HG03060 (cell line): ENCODE data around the gene NAALADL2.
"Not testable (repeated sequence)": the region's sequence is repeated elsewhere in the genome, so short reads cannot be mapped to it uniquely, and the experiment has no call there.

ENCODE experiments used
- ATAC-seq: cut with Tn5 transposase; IDR thresholded peaks from one replicate; pipeline ENCODE4 v1.9.1; 2021; ENCODE audit warnings: low read depth, moderate number of reproducible peaks; ENCODE audit not compliant: unreplicated experiment

NAALADL2 gene

DNA sequence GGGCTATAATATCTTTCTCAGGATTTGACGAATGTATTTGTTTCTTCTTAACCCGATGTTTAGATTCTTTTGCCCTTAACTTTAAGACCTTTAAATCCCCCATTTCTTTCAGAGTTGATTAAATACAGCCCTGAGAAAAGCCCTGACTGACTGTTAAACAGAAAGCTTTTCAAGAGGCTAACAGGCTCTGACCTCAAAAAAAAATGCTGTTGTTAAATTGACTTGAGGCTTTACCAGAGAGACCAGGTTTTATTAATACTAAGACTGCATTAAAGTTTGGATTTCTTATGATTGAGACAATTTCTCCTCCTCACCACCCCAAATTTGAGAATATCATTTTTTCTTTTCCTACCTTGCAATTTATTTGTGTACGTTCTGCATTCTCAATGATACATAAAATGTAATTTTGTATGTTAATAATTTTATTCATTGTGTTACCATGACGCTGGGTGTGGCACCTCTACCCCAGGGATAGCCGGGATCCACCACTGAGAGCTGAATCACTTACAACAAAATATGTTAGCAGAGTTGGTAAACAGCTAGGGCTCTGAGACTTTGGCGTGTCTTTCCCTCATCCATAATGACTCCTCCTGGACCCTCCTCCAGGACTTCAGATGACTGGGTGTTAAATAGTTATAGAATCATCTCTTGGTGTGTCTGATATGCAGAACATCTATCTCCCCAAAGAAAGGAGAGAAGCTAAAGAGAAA is 753.5 kb downstream of the NAALADL2 start:
- ATAC-seq: no peak

DNA sequence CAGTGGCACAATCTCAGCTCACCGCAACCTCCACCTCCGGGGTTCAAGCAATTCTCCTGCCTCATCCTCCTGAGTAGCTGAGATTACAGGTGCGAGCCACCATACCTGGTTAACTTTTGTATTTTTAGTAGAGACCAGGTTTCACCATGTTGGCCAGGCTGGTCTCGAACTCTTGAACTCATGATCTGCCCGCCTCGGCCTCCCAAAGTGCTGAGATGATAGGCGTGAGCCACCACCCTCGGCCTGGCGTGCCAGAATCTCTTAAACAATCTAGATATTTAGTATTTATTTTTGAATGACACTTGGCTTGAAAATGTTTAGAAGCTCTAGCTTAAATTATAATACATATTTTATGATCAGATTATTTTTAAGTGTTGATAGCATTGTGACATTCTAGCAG is 755.0 kb downstream of the NAALADL2 start:
- ATAC-seq: not testable (repeated sequence)

DNA sequence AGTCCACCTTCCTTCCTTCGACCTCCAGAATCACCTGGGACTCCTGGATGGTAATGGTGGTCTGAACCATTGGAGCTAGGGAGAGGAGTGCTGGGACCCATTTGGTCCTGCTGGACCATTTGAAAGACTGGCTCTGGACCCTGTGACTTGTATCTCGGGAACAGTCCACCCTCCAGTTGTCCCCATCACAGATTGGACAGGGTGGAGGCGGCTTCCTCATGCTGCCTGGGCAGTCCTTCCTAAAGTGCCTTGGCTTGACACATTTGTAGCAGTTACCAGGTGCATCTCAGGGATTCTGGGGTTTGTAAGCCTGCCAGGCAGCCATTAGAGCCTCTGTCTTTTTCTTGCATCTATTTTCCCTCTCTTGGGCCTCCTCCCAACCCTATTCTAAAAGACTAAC is 758.1 kb downstream of the NAALADL2 start:
- ATAC-seq: no peak

DNA sequence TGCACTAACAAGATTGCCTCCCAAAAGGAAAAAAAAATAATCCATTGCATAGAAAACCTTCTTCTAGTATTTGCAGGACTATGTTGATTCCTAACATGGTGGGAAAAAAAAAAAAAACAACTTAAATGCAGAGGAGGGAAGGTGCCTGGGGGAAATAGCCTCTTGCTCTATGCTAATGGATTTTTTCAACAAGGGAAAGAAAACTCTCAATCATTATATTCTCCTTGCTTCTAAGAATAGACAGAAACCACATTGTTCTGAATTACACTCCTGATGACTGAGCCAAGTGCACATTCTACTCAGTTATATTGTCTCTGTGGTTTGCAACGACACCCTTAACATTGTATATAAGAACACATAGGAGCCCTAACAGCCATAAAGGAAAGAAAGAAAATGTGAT is 760.2 kb downstream of the NAALADL2 start:
- ATAC-seq: no peak

DNA sequence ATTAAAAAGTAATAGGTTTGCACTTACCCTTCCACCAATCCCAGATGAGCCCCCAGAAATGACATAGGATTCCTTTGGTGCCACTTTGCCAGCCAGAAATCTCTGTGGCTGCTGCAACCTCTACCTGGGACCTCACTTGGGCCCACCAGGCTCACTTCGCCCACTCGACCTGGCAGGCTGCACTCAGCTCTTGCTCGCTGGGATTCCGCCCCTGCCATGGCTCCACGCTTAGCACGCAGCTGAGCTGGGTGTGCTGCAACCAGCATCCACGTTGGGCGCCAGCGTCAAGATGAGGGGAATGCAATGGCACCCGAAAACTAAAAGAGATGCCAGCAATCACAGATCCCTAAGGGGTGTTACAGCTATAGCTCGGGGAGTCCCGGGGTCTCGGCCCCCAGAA is 761.0 kb downstream of the NAALADL2 start:
- no peak for ATAC-seq

DNA sequence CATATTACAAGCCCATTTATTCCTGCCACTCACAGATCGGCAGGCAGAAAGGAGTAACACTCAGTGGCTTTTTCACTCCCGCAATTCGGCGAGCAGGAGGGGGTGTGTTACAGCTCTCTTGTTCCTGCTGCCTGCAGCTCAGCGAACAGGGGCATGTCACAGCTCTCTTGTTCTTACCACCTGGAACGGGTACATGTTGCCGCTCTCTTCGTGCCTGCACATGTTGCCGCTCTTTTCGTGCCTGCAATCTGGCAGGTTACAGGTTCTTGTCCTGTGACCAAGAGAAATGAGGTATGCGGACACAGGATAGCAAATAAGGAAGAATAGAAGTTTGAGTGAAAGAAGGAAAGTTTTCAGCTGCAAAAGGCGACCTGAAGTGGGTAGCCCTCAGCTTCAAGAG is 761.4 kb downstream of the NAALADL2 start:
- no peak for ATAC-seq

DNA sequence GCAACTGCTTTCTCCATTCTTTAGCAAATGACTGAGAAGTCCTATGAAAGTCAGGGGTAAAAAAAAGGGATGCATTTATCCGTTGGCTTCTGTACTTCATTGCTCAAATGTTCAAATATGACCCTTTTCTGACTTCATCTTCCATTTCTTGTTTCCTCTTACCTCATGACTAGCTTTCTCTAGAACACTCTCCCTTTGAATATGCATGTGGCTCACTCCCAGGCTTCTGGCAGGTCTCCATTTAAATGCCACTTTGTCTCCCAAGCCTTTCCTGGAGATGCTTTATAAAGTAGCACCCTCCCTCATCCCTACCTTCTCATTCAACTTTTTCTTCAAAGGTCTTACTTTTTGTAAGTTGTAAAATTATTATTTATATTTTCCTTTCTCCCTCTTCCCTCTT is 781.8 kb downstream of the NAALADL2 start:
- ATAC-seq: no peak

DNA sequence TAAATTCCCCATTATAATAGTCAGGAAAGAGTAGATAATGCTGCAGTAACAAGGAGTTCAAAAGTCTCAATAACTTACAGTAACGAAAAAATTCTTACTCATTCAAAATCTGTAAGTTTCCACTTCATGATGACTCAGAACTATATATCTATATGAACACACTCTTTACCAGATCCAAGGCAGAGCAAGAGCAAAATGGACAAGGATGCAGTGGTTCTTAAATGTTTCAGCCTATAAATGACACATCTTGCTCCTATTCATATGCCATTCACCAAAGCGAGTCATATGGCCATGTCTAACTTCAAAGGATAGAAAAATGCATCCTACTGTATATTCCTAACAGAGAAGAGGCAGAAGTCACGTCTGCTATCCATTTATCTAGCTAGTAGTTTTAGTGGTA is 787.7 kb downstream of the NAALADL2 start:
- no peak for ATAC-seq

DNA sequence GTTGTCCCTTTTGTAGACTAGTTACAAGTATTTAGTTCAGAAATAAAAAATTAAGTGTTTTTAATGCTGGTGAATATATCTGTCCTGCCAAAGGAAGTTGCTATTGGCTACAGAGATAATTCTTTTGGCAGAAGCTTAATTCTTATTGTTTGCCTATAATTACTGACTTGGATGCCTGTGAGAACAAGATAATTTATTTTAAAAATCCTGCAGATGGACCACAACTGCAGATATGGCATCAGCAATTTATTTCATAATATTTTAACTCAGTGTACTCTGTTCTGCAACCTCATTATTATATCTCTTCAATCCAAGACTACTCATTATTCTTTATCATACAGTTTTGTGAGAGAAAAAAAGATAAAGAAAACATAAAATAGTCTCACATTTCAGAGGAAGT is 789.8 kb downstream of the NAALADL2 start:
- ATAC-seq: no peak

DNA sequence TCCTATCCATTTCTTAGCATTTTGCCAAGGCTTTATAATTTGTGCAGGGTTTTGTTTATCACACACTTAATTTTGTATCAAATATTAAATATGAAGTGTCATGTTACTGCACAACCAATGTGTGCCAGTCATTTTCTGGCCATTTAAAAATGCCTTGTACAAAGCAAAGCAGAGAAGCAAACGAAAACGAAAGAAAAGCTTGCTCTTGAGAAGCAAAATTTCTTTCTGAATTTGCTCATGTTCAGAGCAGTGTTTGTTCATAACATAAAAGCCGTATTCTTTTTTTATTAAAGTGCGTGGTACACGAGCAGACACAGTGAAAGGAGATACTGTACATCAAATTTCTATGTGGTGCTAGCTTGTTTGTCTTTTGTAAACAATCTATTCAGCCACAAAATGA is 792.6 kb downstream of the NAALADL2 start:
- no peak for ATAC-seq

DNA sequence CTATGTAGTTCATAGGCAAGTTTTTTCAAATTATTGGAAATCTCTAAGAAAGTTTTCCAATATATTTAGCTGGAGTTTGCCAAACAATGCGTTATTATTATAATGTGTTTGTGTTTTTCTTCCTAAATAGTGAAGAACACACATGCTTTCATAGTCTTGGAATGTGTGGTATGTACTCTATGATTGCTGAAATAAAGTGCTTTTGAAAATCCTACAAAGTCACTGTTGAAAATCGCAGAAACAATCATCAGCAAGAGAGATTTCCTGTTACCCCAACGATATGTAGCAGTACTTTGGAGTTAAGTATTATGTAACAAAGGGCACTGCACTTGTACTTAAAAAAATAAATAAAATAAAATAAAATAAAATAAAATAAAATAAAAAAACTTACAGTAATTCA is 796.2 kb downstream of the NAALADL2 start:
- ATAC-seq: no peak

DNA sequence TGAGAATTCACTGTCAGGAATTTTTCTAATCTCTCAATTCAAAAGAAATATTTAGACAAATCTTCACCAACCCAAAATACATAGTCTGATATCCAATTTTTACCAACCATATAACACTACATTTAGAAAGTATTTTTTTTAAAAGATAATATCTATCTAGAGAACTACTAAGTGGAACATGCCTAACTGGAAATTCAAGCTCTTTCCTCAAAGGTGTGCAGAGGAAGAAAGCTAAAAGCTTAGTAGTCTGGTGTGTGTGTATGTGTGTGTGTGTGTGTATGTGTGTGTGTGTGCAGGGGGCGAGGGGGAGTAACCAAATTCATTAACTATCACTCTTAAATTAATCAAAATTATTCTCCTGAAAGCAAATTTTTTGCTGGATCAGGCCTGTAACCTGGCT is 797.3 kb downstream of the NAALADL2 start:
- ATAC-seq: no peak

DNA sequence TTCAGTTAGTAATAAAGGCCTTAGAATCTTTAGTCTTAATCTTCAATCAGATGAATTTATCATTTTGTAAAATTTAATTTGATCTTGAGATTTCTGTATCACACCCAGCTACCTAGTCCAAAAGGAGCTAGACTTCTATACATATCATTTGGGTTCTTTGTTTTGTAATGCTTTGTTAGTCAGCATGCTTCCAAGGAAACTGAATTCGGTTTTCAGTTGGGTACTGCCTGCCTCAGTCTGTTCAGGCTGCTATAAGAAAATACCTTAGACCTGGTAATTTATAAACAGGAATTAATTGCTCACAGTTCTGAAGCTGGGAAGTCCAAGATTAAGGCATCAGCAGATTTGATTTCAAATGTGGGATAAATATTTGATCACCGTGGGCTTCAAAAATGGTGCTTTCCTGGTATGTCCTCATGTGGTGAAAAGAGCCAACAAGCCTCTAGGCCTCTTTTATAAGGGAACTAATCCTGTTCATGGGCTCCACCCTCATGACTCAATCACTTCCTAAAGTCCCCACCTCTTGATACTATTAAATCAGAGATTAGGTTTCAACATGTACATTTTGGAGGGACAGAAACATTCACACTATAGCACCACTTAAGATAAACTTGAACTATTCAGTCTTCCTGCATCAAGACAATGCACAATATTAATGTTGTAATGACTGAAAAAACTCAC is 800.7 kb downstream of the NAALADL2 start:
- no peak for ATAC-seq

DNA sequence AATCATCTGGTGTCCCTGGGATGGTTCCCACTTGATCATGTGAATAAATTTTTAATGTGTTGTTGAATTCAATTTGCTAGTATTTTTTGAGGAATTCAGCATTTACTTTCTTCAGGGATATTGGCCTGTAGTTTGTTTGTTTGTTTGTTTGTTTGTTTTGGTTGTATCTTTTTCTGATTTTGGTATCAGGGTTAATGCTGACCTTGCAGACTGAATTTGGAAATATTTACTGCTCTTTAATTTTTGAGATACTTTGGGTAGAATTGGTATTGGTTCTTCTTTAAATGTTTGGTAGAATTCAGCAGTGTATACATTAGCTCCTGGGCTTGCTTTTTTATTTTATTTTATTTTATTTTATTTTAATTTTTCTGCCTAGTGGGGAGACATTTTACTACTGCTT is 803.7 kb downstream of the NAALADL2 start:
- ATAC-seq: no peak

DNA sequence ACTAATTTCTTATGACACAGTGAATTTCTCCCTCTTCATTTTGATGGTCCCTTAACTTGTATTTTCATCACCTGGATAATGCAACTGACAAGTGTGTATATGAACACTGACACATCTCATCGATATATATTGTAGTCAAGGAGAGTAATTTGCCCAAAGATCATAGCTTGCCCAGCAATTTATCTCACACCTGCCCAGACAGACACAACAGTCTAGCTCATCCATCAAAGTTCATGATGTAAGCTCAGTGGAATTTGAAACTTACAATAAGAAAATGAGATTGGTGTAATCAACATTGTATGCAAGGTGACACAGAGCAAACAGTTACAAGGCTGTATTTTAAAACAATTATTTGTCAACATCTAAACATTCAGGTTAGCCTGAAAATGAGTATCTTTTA is 805.8 kb downstream of the NAALADL2 start:
- ATAC-seq: no peak

DNA sequence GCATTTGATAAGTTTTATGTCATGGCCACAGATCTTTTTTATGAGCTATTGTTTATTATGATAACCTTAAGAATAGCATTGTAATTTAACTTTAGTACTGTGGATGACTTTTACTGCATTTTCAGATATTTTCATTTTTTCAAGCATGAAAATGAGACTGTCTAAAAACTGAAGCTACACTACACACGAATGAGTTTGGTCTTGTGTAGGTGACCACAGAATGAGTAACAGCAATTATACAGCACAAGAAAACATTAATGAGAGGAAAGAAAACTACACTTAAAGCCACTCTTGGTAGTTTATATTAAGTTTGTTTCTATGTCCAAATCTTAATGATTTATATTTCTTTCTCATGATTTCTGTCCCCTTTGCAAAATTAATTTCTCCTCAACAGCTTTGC is 809.2 kb downstream of the NAALADL2 start:
- no peak for ATAC-seq

DNA sequence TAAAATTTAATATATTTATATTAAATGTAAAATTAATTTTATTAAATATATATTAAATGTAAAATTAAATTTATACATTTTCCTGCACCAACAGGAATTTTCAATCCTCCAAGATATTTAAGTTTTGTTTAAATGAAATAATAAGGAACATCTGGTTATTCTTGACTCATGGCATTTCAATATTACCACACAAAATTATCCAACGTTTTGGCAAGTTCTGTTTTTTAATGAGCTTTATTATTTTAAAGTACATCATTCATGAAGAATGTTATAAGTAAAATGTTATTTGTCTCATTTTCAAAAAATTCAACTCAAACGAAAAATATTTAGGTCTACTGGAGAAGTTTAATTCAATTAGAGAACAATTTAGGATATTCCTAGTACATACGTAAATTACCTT is 811.4 kb downstream of the NAALADL2 start:
- ATAC-seq: no peak

DNA sequence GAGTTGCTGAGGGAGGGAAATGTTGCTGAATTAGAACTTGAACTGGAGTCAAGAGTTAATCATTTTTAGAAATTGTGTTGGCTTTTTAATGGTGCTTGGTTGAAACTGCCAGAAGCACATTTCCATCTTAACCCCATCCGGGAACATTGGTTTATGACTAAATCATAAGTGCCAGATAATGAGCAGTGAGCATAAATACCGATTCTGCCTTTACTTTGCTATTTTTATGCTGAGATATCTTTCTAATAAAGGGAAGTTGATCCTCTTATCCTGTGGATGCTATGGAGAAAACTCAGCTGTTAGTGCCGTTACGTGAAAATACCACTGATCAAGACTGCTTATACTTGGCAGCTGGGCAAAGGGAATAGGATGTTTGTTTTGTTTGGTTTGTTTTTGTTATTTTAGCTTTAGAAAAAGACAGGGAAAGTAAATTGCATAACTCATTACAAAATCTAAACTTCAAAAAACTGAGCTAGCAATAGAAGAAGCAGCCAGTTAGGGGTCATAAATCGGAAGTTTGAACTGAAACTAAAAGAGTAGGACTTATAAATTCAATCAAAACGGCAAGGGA is 813.1 kb downstream of the NAALADL2 start:
- no peak for ATAC-seq

DNA sequence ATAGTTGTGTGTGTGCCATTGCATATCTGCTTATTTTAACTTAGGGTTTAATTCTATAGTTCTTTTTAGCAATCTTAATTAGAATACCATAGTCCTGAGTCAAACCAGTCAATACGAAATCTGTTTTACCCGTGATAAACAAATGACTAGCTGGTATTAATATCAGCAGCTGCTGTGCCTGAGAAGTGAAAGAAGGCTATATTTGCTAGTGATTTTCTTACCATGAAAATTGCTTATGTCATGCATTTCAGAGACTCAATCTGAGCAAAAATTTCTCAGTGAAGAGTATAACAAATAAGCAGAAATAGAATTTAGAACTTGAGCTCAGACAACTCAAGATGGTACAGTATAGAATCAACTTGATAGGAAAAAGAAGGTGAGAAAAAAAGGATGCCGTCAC is 820.4 kb downstream of the NAALADL2 start:
- ATAC-seq: no peak

DNA sequence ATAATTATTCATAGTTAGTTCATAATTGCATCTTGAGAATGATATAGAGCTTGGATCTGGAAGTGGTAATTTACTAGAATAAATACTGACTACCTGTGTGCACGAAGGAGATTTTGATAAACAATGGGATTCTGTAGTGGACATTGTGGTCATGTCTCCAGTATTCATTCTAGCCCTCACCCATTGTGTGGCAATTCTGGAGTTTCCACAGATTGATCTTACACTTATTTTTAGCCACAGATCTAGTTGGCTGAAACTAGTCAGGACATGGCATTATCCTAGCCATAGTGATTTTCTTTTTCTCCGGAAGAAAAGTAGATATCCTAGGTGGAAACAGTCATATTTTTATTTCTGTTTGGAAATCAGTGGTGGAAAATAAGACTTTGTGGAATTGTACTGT is 833.1 kb downstream of the NAALADL2 start:
- ATAC-seq: no peak

DNA sequence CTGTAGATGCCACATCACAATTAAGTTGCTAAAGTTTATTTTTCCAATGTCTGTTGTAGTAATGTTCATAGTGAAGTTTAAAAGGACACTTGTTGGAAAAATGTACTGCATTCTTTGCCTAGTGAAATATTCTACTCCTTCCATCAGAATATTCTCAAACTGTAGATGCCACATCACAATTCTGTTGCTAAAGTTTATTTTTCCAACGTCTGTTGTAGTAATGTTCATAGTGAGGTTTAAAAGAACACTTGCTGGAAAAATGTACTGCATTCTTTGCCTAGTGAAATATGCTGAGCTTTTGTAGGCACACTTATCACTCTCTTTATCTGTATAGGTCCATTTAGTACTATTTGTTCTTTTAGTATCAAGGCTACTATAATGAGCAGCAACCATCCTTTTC is 836.1 kb downstream of the NAALADL2 start:
- no peak for ATAC-seq

DNA sequence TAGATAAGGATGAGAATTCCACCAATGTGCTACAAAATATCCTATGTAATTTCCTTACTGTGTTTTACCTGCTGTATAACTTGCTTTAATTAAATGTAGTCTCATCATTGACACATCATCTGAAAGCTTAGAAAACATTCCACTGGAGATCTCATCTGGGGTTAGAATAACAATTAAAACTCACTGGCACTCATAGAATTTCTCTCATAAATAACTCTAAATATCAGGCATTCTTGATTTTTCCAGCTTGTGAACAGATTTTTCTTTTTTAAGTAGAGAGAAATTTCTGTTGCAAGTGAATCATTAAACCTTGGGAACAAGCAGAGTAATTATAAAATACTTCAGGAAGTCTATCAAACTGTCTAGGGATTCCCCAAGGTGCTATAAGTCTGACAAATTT is 843.8 kb downstream of the NAALADL2 start:
- no peak for ATAC-seq
